IMR-90 (cell line): ENCODE measurements around the gene SIGLEC7. TPM values are rescaled to one million over a fixed set of nuclear protein-coding genes. Genes with fewer than 3 reads are reported as not detected.

Experiments used
- ATAC-seq: fragments of 200-7000 bp; cut with Tn5 transposase; 2 replicates; pipeline ENCODE4 v1.9.1; 2020; ENCODE audit warnings: low read depth, mild to moderate bottlenecking, moderate library complexity
- BruUV-seq: library from RNA; stranded (reverse); fragments of 400-500 nt; replicated peaks from 2 replicates; lab custom pipeline; 2021; lab: Mats Ljungman, UMichigan
- CTCF ChIA-PET: fragments of 300-600 bp; formaldehyde crosslinking; extraction: SDS; loops from one replicate; lab custom pipeline; 2021; ENCODE audit warnings: antibody characterized with exemption; lab: Yijun Ruan, JAX
- POLR2A ChIA-PET: fragments of 300-600 bp; sonication (Branson Sonifier 250); formaldehyde crosslinking; loops from one replicate; lab custom pipeline; 2022; ENCODE audit warnings: antibody characterized with exemption; ENCODE audit not compliant: unreplicated experiment; lab: Charles Lee
- DNase-seq: peaks from one replicate; pipeline ENCODE4 v3.0.0; 2013
- H2AFZ ChIP-seq: replicated peaks from 2 replicates; pipeline ENCODE3; 2013; ENCODE audit warnings: low read length, mild to moderate bottlenecking; ENCODE audit not compliant: poor library complexity
- H2AK5ac ChIP-seq: 2 replicates; pipeline ENCODE4 v1.6.1; 2013; ENCODE audit warnings: low read depth, low read length, inconsistent platforms
- H2AK9ac ChIP-seq: replicated peaks from 2 replicates; pipeline ENCODE3; 2013; ENCODE audit warnings: mild to moderate bottlenecking, low read depth, low read length, moderate library complexity; ENCODE audit not compliant: poor library complexity
- H2BK120ac ChIP-seq: 2 replicates; pipeline ENCODE4 v1.6.1; 2013; ENCODE audit warnings: low read depth, low read length, inconsistent platforms
- H2BK15ac ChIP-seq: 3 replicates; pipeline ENCODE4 v1.6.1; 2013; ENCODE audit warnings: low read depth, low read length, inconsistent platforms
- H2BK20ac ChIP-seq: 2 replicates; pipeline ENCODE4 v1.6.1; 2013; ENCODE audit warnings: low read depth, mild to moderate bottlenecking, inconsistent platforms, low read length, moderate library complexity
- H2BK5ac ChIP-seq: 2 replicates; pipeline ENCODE4 v1.6.1; 2013; ENCODE audit warnings: mild to moderate bottlenecking, low read depth, low read length, inconsistent platforms; ENCODE audit not compliant: poor library complexity, severe bottlenecking
- H3K14ac ChIP-seq: replicated peaks from 2 replicates; pipeline ENCODE4 v1.6.1; 2013; ENCODE audit warnings: low read depth, low read length, inconsistent platforms
- H3K18ac ChIP-seq: 2 replicates; pipeline ENCODE4 v1.6.1; 2013; ENCODE audit warnings: low read depth, low read length, control low read depth
- H3K23ac ChIP-seq: 2 replicates; pipeline ENCODE4 v1.6.1; 2013; ENCODE audit warnings: low read depth, low read length, inconsistent platforms
- H3K27ac ChIP-seq: 2 replicates; pipeline ENCODE4 v1.5.1; 2013; ENCODE audit warnings: mild to moderate bottlenecking, control low read depth, low read length; ENCODE audit not compliant: insufficient read depth
- H3K27me3 ChIP-seq: 2 replicates; pipeline ENCODE4 v1.6.1; 2013; ENCODE audit warnings: low read length; ENCODE audit not compliant: control insufficient read depth, insufficient read depth
- H3K36me3 ChIP-seq: 2 replicates; pipeline ENCODE4 v1.6.1; 2013; ENCODE audit warnings: low read length, mixed read lengths; ENCODE audit not compliant: control insufficient read depth, insufficient read depth
- H3K4ac ChIP-seq: 2 replicates; pipeline ENCODE4 v1.6.1; 2013; ENCODE audit warnings: low read depth, low read length, inconsistent platforms
- H3K4me1 ChIP-seq: 2 replicates; pipeline ENCODE4 v1.6.1; 2013; ENCODE audit warnings: low read length, mixed read lengths; ENCODE audit not compliant: control insufficient read depth, insufficient read depth
- H3K4me2 ChIP-seq: 2 replicates; pipeline ENCODE4 v1.6.1; 2013; ENCODE audit warnings: low read depth, mild to moderate bottlenecking, control low read depth, low read length, moderate library complexity
- H3K4me3 ChIP-seq: 2 replicates; pipeline ENCODE4 v1.5.1; 2013; ENCODE audit warnings: low read depth, mild to moderate bottlenecking, control low read depth, low read length, moderate library complexity; ENCODE audit not compliant: insufficient read depth
- H3K56ac ChIP-seq: 2 replicates; pipeline ENCODE4 v1.6.1; 2013; ENCODE audit warnings: low read length, inconsistent platforms; ENCODE audit not compliant: insufficient read depth; ENCODE audit errors: extremely low read depth
- H3K79me1 ChIP-seq, 2 experiments: 2 replicates each; pipeline ENCODE4 v1.6.1; 2013; ENCODE audit warnings: low read length in 2 of 2, inconsistent platforms in 1 of 2, low read depth in 1 of 2
- H3K9ac ChIP-seq: 2 replicates; pipeline ENCODE4 v1.6.1; 2013; ENCODE audit warnings: low read depth, low read length, control low read depth
- H3K9me1 ChIP-seq: 2 replicates; pipeline ENCODE4 v1.6.1; 2013; ENCODE audit warnings: low read length, inconsistent platforms; ENCODE audit not compliant: insufficient read depth
- H3K9me3 ChIP-seq: 2 replicates; pipeline ENCODE4 v1.6.1; 2013; ENCODE audit warnings: low read length; ENCODE audit not compliant: control insufficient read depth, insufficient read depth
- H4K20me1 ChIP-seq: 2 replicates; pipeline ENCODE4 v1.6.1; 2013; ENCODE audit warnings: low read length, inconsistent platforms; ENCODE audit not compliant: insufficient read depth
- H4K5ac ChIP-seq: 2 replicates; pipeline ENCODE4 v1.6.1; 2013; ENCODE audit warnings: mild to moderate bottlenecking, low read depth, low read length, control low read depth
- H4K8ac ChIP-seq, 2 experiments: 2 replicates each; pipeline ENCODE4 v1.6.1; 2013; ENCODE audit warnings: low read depth in 2 of 2, low read length in 2 of 2, control low read depth in 1 of 2, inconsistent platforms in 1 of 2
- H4K91ac ChIP-seq: 2 replicates; pipeline ENCODE4 v1.6.1; 2013; ENCODE audit warnings: low read depth, low read length, inconsistent platforms; ENCODE audit not compliant: insufficient read depth
- MAFK ChIP-seq: IDR thresholded peaks from 2 replicates; pipeline ENCODE4 v1.6.1; 2012; ENCODE audit warnings: low read depth, low read length, improper control_type of control experiment
- POLR2A ChIP-seq: IDR thresholded peaks from 2 replicates; pipeline ENCODE4 v1.6.1; 2012; ENCODE audit warnings: mild to moderate bottlenecking, low read depth, low read length
- RCOR1 ChIP-seq: IDR thresholded peaks from 2 replicates; pipeline ENCODE4 v1.6.1; 2012; ENCODE audit warnings: mild to moderate bottlenecking, low read length, improper control_type of control experiment; ENCODE audit not compliant: insufficient replicate concordance
- RFX5 ChIP-seq: IDR thresholded peaks from 2 replicates; pipeline ENCODE4 v1.8.0; 2012; ENCODE audit warnings: low read depth, mild to moderate bottlenecking, low read length, moderate library complexity
- WGBS, 2 experiments: methylation state at CpG; one replicate each; pipeline versions ENCODE4 v1.1.5 to v1.1.7; 2013; ENCODE audit warnings: missing lambda C conversion rate in 2 of 2; ENCODE audit not compliant: insufficient read length in 1 of 2; ENCODE audit errors: extremely low coverage in 2 of 2; 5-methylcytosine and 5-hydroxymethylcytosine counted together
- dilution Hi-C: fragments of 300-500 bp; cut with HindIII; formaldehyde crosslinking; loops from one replicate; pipeline ENCODE4 v1.14.3; 2018; ENCODE audit warnings: low sequenced_read_pairs; ENCODE audit not compliant: unreplicated experiment
- in situ Hi-C: fragments of 300-500 bp; cut with MboI; formaldehyde crosslinking; loops from 3 replicates; pipeline ENCODE4 v1.14.3; 2019; ENCODE audit warnings: low sequenced_read_pairs, inconsistent platforms, mixed read lengths
- intact Hi-C: fragments of 100-400 bp; cut with micrococcal nuclease; formaldehyde crosslinking; loops from 2 replicates; pipeline ENCODE4 v1.10.0; 2022
- polyA plus RNA-seq, 3 experiments: library from polyadenylated mRNA; depleted of rRNA; stranded (reverse); fragments of >200 nt; gene quantifications; 2 replicates each; pipeline ENCODE4 v1.2.3, GENCODE V29; 2012; ENCODE audit warnings: low replicate concordance in 1 of 3
- total RNA-seq: library from RNA; depleted of rRNA; stranded (reverse); fragments of >200 nt; gene quantifications from 2 replicates; pipeline ENCODE4 v1.2.3, GENCODE V29; 2012

Gene SIGLEC7
- total and polyA plus RNA-seq, 2 of the 4 experiments (the other 2 are of a cell fraction) = not detected

GRCh38 chr19:51111606-51112005, 30.5 kb upstream of the SIGLEC7 start:
- Histone ChIP-seq H3K9ac (no peak overlapping the region), H3K27me3 (peaks cover 6% of the 10 kb centered on the region), H2AFZ (no peak overlapping the region), H4K20me1 (no peaks in the 10 kb centered on the region), H3K56ac (no peak overlapping the region), H3K4me1 (no peaks in the 10 kb centered on the region), H2BK5ac (no peak overlapping the region), H3K18ac (no peak overlapping the region), H2AK9ac (no peak overlapping the region), H2BK120ac (no peak overlapping the region), H3K4ac (no peak overlapping the region), H3K36me3 (no peaks in the 10 kb centered on the region), H4K91ac (no peak overlapping the region), H3K27ac (no peak overlapping the region), H3K9me3 (no peaks in the 10 kb centered on the region), H2AK5ac (no peak overlapping the region), H3K4me2 (no peak overlapping the region), H2BK15ac (no peak overlapping the region), H2BK20ac (no peak overlapping the region), H4K8ac (no peak overlapping the region), H3K4me3 (no peak overlapping the region), H3K9me1 (peaks cover 9% of the 10 kb centered on the region; the same call in 1 of the 2 replicates), H3K23ac (no peak overlapping the region), H3K14ac (no peak overlapping the region), H3K79me1 (peaks cover 12 to 15% of the 10 kb centered on the region in 2 experiments; a peak in 3 of 4 replicates), H4K5ac (no peak overlapping the region)
- in situ Hi-C loops (no loop called here), dilution Hi-C loops (no loop called here), intact Hi-C loops (no loop called here)
- no TSS peak for BruUV-seq
- ChIA-PET CTCF (no interaction called here), POLR2A (no interaction called here)
- 49% methylated on average over 5 of the region's 6 CpGs; no CpG with 5 or more reads in 1 of the 2 experiments for whole genome bisulfite sequencing, 2 experiments
- TF ChIP-seq RCOR1 = no peak
- TF ChIP-seq RFX5 = no peak
- no peak for TF ChIP-seq MAFK
- TF ChIP-seq POLR2A = no peak
- DNase-seq = no peak
- no peak for ATAC-seq
